Neural progenitor cell (in vitro differentiated cells): ENCODE data around the gene DOHH.

ENCODE experiments used
- CTCF ChIP-seq: fragments of 200-600 bp; sonication (generic); IDR thresholded peaks from 2 replicates; pipeline ENCODE4 v1.5.1; 2017; ENCODE audit warnings: antibody characterized with exemption, mild to moderate bottlenecking
- EZH2 ChIP-seq: fragments of 200-600 bp; sonication (generic); IDR thresholded peaks from 2 replicates; pipeline ENCODE4 v1.6.1; 2017; ENCODE audit warnings: antibody characterized with exemption, mild to moderate bottlenecking, moderate library complexity
- EZH2phosphoT487 ChIP-seq: fragments of 200-600 bp; sonication (generic); IDR thresholded peaks from 2 replicates; pipeline ENCODE4 v1.6.1; 2017; ENCODE audit warnings: antibody characterized with exemption

DNA sequence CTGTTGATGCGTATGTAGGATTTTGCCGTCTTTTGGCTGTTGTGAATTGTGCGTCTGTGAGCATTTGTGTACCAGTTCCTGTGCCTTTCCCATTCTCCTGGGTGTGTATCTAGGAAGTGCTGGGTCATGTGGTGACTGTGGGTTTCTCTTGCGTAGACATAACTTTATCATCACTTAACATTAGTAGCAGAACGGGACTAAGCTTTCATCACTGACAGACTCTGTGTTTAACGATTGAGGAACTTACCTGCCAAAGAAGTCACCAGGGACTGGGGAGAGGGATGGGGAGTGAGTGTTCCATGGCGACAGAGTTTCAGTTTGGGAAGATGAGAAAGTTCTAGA is 20.6 kb upstream of the DOHH start:
- no peak for TF ChIP-seq CTCF
- no peak for TF ChIP-seq EZH2
- no peak for TF ChIP-seq EZH2phosphoT487
